Muscle layer of duodenum (tissue), 2 donors: Measurements from ENCODE around the gene BEX4.
A peak's percentile ranks its signal among the peaks of the same experiment; 100 is the strongest.
"Not testable (repeated sequence)": the region's sequence is repeated elsewhere in the genome, so short reads cannot be mapped to it uniquely, and the experiment has no call there.

Experiments
- H3K27ac ChIP-seq: one replicate; pipeline ENCODE4 v1.7.0; 2013; ENCODE audit warnings: mild to moderate bottlenecking, low read length
- H3K27me3 ChIP-seq: one replicate; pipeline ENCODE4 v1.7.0; 2013; ENCODE audit warnings: low read depth, mild to moderate bottlenecking, control low read depth, low read length
- H3K36me3 ChIP-seq, 2 donors: one replicate each; pipeline ENCODE4 v1.7.0; 2013; ENCODE audit warnings: low read length in 2 of 2, control low read depth in 1 of 2, mild to moderate bottlenecking in 1 of 2; ENCODE audit not compliant: insufficient read depth in 2 of 2, control insufficient read depth in 1 of 2
- H3K4me1 ChIP-seq, 2 donors: one replicate each; pipeline ENCODE4 v1.7.0; 2013; ENCODE audit warnings: low read length in 2 of 2, mild to moderate bottlenecking in 2 of 2, control low read depth in 1 of 2, moderate library complexity in 1 of 2; ENCODE audit not compliant: insufficient read depth in 2 of 2, control insufficient read depth in 1 of 2
- H3K4me3 ChIP-seq, 2 donors: one replicate each; pipeline ENCODE4 v1.7.0; 2013; ENCODE audit warnings: low read length in 2 of 2, low read depth in 1 of 2, mild to moderate bottlenecking in 1 of 2
- H3K9me3 ChIP-seq, 2 donors: one replicate each; pipeline ENCODE4 v1.7.0; 2013; ENCODE audit warnings: low read length in 2 of 2, control low read depth in 1 of 2, mild to moderate bottlenecking in 1 of 2; ENCODE audit not compliant: control insufficient read depth in 1 of 2
- donor health status: healthy.

Gene BEX4, protein sequence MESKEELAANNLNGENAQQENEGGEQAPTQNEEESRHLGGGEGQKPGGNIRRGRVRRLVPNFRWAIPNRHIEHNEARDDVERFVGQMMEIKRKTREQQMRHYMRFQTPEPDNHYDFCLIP

DNA sequence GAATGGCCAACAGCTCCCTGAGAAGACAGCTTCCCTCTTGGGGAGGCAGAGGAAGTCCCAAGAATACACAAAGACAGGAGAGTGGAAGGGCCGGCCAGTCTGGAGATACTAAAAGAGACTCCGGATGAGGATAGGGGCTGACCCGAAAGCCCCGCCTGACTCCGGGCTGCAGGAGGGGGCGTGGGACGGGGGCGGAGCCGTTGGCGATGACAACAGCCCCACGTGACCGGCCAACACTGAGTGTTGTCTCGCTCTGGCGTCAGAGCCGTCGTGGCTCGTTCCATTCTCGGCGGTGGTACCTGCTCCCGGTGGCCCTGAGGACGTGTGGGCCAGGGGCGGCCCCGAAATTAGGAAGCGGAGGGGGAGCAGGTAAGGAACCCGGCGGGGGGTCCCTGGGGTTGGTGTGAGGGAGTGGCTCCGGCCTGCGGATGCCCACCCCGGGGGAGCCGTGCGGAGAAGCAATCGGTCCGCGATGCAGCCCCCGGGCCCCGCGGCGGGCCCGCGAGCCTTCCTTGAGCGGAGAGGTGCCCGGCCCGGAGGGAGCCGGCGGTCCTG, at the start of gene BEX4:
Gene BEX4, plus strand, starts transcription at position 239 of the 555 bp plus-strand sequence. CDS start 1,046 bp downstream, outside the sequence.
- Histone ChIP-seq H3K27ac (peak within 1 kb of the TSS; percentile 16), H3K4me3 (peak within 1 kb of the TSS; percentile 50 to 69), H3K36me3 (no peaks in the 10 kb centered on the region), H3K9me3 (no peaks in the 10 kb centered on the region), H3K27me3 (no peaks in the 10 kb centered on the region), H3K4me1 (no peaks in the 10 kb centered on the region)

DNA sequence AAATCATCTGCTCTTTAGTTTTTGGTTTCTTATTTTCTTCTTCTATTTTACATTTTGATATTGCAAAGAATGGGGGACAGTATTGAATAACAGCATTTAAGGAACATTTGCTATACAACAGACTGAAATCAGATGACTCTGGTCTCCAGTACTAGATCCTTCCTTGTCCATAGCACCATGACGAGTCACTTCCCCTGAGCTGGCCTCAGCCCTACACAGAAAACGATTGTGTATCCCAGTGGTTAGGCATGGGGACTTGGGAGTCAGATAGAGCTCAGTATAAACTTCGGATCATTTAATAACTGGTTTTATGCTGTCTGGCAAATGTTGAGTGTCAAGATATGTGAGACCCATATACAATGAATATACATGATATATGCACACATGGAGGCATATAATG, 44.7 kb upstream of the BEX4 start:
- H3K9me3 ChIP-seq: no peaks in the 10 kb centered on the region
- no peaks in the 10 kb centered on the region for H3K4me1 ChIP-seq
- H3K36me3 ChIP-seq: no peaks in the 10 kb centered on the region
- H3K27me3 ChIP-seq: no peaks in the 10 kb centered on the region
- no peak overlapping the region for H3K4me3 ChIP-seq
- no peak overlapping the region for H3K27ac ChIP-seq

DNA sequence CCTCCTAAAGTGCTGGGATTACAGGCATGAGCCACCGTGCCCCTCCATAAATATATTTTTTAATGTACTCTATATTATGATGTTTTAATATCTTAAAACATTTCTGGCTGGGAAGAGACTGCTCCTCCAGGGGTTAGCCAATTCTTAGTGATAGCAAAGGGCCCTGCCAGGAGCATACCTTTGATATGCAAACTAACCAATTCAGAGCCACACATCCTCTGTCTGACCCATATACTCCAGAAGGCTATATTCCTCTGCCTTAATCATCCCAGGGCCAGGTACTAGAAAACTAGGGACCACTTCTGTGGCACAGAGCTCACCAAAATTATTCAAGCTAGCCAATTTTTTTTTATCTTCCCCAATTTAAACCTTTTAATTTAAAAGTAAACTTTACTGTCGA, 43.6 kb upstream of the BEX4 start:
- no peak overlapping the region for H3K27ac ChIP-seq
- H3K4me1 ChIP-seq: no peaks in the 10 kb centered on the region
- H3K4me3 ChIP-seq: no peak overlapping the region
- H3K9me3 ChIP-seq: no peaks in the 10 kb centered on the region
- H3K36me3 ChIP-seq: no peaks in the 10 kb centered on the region
- no peaks in the 10 kb centered on the region for H3K27me3 ChIP-seq

DNA sequence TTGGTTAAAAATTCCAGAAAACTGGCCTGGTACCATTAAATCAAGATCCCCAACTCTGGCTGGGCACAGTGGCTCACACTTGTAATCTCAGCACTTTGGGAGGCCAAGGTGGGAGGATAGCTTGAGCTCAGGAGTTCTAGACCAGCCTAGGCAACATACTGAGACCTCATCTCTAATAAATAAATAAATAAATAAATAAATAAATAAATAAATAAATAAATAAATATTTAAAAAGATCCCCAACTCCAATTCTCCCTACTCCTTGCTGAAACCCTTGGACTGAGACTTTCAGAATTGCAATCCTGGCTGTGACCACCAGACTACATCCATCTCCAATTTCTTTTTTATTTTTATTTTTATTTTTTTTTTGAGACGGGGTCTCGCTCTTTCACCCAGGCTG, 39.7 kb upstream of the BEX4 start:
- H3K9me3 ChIP-seq, H3K4me1 ChIP-seq, H3K36me3 ChIP-seq, H3K27me3 ChIP-seq, H3K4me3 ChIP-seq, H3K27ac ChIP-seq: not testable (repeated sequence)

DNA sequence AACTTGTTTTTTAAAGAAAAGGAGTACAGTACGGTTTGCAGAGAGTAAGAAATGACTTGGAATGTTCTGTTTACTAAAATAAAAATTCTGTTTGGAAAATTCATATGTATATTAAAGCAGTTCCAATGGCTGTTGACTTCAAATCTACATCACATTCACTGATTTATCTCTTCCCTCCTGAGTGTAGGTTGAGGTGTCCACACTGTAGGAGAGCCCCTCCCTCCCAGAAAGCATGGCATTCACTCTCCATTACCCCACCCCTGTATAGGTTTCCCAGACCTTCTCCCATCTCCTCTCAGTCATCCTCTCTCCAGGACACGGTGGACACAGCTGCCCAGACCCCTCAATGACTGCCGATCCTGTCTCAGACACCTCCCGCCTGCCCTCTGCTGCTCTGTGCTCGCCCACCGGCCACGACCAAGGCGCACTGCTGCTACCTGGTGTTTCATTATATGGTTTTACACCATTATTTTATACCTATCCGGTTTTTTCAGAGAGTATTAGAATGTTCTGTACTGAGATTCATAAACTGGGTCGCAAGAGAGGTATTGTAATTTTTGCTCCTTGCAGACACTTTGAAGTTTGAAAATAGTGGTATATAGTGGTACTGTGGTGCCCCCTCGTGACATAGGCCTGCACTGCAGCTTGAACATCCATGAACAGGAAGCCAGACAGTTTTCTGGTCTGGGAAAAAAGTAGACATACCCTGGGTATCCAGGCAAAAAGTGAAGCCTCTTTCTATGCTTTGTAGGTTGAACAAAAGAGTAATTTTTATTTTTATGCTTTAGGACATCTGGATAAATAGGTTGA, 38.8 kb upstream of the BEX4 start:
- H3K27ac ChIP-seq: no peak overlapping the region
- H3K27me3 ChIP-seq: no peaks in the 10 kb centered on the region
- no peak overlapping the region for H3K4me3 ChIP-seq
- H3K9me3 ChIP-seq: no peaks in the 10 kb centered on the region
- no peaks in the 10 kb centered on the region for H3K4me1 ChIP-seq
- H3K36me3 ChIP-seq: no peaks in the 10 kb centered on the region

DNA sequence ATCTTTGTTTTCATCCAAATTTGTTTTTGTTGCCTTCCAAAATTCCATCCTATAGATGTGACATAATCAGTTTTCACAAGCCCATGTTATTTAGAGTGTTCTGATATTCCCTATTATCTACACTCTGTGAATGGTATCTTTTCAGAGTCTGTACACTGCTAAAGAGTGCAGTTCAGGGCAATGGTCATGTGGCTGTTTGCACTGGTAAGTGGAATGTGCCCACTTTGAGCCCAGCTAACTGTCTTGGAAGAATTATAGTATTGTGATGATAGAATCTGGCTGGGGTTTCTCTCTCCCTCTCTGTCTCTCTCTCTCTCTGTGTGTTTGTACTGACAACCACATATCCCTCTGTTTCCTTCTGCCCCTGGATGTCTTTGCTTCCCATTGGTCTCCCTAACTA, 37.4 kb upstream of the BEX4 start:
- H3K36me3 ChIP-seq: no peaks in the 10 kb centered on the region
- H3K9me3 ChIP-seq: no peaks in the 10 kb centered on the region
- H3K4me1 ChIP-seq: no peaks in the 10 kb centered on the region

DNA sequence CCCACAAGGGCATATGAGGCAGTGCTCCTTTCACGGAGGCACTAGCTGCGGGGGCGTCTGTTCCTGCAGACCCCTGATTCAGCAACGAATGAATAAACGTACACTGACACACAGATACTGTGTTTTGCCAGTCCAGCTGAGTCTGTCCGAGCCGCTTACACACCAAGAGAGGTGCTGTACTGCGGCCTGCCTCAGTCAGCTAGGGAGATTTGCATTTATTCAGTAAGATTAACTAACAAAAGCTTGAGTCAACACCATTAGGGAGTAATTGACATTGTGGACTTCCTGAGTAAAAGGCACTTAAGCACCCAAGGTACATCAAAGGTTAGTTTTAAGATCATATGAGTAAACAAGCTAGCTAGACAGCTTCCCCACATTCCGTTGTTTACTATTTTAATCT, 31.0 kb upstream of the BEX4 start:
- Histone ChIP-seq H3K27me3 (no peaks in the 10 kb centered on the region), H3K36me3 (no peaks in the 10 kb centered on the region), H3K4me3 (no peak overlapping the region), H3K4me1 (no peaks in the 10 kb centered on the region), H3K9me3 (no peaks in the 10 kb centered on the region), H3K27ac (no peak overlapping the region)

More for the DNA sequence above, 37.4 kb upstream of the BEX4 start:
- no peak overlapping the region for H3K27ac ChIP-seq
- no peak overlapping the region for H3K4me3 ChIP-seq
- no peaks in the 10 kb centered on the region for H3K27me3 ChIP-seq

DNA sequence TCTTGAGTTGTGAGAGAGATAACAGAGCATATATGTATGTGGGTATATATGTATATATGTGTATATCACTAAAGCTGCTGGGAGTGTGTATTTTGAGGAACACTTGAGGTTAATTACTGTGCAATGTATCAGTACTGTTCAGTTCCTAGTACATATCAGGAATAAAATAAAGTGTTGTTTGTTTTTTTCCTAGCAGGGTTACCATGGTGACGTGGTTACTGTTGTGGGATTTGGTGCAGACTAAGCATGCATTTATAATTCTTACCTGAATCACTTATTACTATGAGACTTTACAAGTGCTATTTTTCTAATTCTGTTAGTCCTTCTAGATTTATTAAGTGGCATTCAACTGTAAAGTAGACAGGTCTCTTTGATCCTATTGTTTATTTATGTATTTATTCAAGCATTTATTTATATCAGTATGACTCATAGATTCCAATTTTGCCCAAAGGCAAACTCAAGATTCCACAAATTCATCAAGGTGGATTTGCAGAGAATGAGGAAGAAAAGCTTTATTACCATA, 26.9 kb upstream of the BEX4 start:
- no peaks in the 10 kb centered on the region for H3K9me3 ChIP-seq
- no peak overlapping the region for H3K27ac ChIP-seq
- no peaks in the 10 kb centered on the region for H3K36me3 ChIP-seq
- no peaks in the 10 kb centered on the region for H3K27me3 ChIP-seq
- no peak overlapping the region for H3K4me3 ChIP-seq
- no peaks in the 10 kb centered on the region for H3K4me1 ChIP-seq

DNA sequence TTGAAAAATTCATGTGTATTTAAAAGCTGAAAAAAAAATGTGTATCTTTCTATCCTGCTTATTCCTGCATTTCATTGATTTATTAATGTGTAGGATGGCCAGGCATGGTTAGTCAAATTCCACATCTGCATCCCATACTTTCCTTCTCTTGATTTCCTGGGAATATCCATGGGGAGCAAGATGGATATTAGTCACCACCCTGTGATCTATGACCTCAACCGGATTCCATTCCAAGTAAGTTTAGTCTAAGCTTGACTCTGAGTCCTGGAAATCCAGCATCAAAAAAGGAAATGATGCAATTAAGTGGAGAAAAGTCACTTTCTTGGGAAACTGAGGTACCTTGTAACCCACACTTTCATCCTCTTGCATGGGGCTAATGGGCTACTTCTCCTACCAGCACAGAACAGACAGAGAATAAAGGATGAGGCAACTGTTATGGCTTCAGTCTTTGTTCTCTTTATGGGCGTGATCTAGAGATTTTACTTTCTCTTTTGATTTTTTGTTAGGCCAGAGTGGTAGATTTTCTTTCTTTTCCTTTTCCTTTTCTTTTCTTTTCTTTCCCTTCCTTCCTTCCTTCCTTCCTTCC, 17.1 kb upstream of the BEX4 start:
- Histone ChIP-seq H3K9me3 (no peaks in the 10 kb centered on the region), H3K27me3 (no peaks in the 10 kb centered on the region), H3K4me3 (no peak overlapping the region), H3K4me1 (no peaks in the 10 kb centered on the region), H3K27ac (no peak overlapping the region), H3K36me3 (no peaks in the 10 kb centered on the region)

DNA sequence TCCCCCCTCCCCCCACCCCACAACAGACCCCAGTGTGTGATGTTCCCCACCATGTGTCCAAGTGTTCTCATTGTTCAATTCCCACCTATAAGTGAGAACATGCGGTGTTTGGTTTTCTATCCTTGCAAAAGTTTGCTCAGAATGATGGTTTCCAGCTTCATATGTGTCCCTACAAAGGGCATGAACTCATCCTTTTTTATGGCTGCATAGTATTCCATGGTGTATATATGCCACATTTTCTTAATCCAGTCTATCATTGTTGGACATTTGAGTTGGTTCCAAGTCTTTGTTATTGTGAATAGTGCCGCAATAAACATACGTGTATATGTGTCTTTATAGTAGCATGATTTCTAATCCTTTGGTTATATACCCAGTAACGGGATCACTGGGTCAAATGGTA, 16.2 kb upstream of the BEX4 start:
- not testable (repeated sequence) for H3K27ac ChIP-seq, H3K4me3 ChIP-seq, H3K36me3 ChIP-seq, H3K9me3 ChIP-seq, H3K4me1 ChIP-seq, H3K27me3 ChIP-seq

DNA sequence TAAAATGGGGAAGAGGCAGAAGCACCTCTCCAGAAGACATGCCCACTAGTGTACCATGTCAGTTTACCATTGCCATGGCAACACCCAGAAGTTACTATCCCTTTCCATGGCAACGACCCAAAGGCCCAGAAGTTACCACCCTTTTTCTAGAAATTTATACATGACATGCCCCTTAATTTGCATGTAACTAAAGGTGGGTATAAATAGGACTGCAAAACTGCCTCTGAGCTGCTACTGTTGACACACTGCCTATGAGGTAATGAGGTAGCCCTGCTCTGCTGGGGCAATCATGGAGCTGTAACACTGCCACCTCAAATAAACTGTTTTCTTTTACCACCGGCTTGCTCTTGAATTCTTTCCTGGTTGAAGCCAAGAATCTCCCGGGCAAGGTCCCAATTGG, 13.9 kb upstream of the BEX4 start:
- no peaks in the 10 kb centered on the region for H3K4me1 ChIP-seq
- H3K27ac ChIP-seq: no peak overlapping the region
- H3K4me3 ChIP-seq: no peak overlapping the region
- no peaks in the 10 kb centered on the region for H3K9me3 ChIP-seq
- H3K36me3 ChIP-seq: no peaks in the 10 kb centered on the region
- H3K27me3 ChIP-seq: no peaks in the 10 kb centered on the region
